MM.1S (cell line): ENCODE data around the gene VSTM2L.
A peak's percentile ranks its signal among the peaks of the same experiment; 100 is the strongest.

ENCODE experiments used
- DNase-seq: peaks from one replicate; pipeline ENCODE4 v3.0.0-alpha.2; 2015
- H2AFZ ChIP-seq: fragments of 300-600 bp; sonication (generic); 2 replicates; pipeline ENCODE4 v1.6.0; 2016; ENCODE audit warnings: antibody characterized with exemption, low read length
- H3F3A ChIP-seq: fragments of 300-600 bp; sonication (generic); 2 replicates; pipeline ENCODE4 v1.6.1; 2016; ENCODE audit warnings: mild to moderate bottlenecking, antibody characterized with exemption, low read length, moderate library complexity, mixed read lengths; ENCODE audit not compliant: insufficient read depth
- H3K27ac ChIP-seq: fragments of 300-600 bp; sonication (generic); 2 replicates; pipeline ENCODE4 v1.5.1; 2016; ENCODE audit warnings: mild to moderate bottlenecking, low read length
- H3K27me3 ChIP-seq: fragments of 300-600 bp; sonication (generic); replicated peaks from 2 replicates; pipeline ENCODE4 v1.6.0; 2016; ENCODE audit warnings: low read length; ENCODE audit not compliant: insufficient read depth
- H3K36me3 ChIP-seq: fragments of 300-600 bp; sonication (generic); replicated peaks from 2 replicates; pipeline ENCODE4 v1.6.1; 2016; ENCODE audit warnings: mild to moderate bottlenecking, low read length, mixed read lengths; ENCODE audit not compliant: insufficient read depth
- H3K4me1 ChIP-seq: fragments of 300-600 bp; sonication (generic); 2 replicates; pipeline ENCODE4 v1.6.1; 2016; ENCODE audit warnings: low read length, mixed read lengths
- H3K4me2 ChIP-seq: fragments of 300-600 bp; sonication (generic); 2 replicates; pipeline ENCODE4 v1.6.0; 2016; ENCODE audit warnings: low read depth, low read length
- H3K4me3 ChIP-seq: fragments of 300-600 bp; sonication (generic); 2 replicates; pipeline ENCODE4 v1.5.1; 2016; ENCODE audit warnings: low read length, mixed read lengths
- H3K79me2 ChIP-seq: fragments of 300-600 bp; sonication (generic); 2 replicates; pipeline ENCODE4 v1.6.1; 2016; ENCODE audit warnings: mixed run types, low read length, mixed read lengths
- H3K9ac ChIP-seq: fragments of 300-600 bp; sonication (generic); 2 replicates; pipeline ENCODE4 v1.6.1; 2016; ENCODE audit warnings: low read length, mixed read lengths
- H3K9me2 ChIP-seq: fragments of 300-600 bp; sonication (generic); replicated peaks from 2 replicates; pipeline ENCODE4 v1.6.1; 2016; ENCODE audit warnings: mild to moderate bottlenecking, low read length, mixed read lengths; ENCODE audit not compliant: insufficient read depth
- H3K9me3 ChIP-seq: fragments of 300-600 bp; sonication (generic); replicated peaks from 2 replicates; pipeline ENCODE4 v1.6.1; 2016; ENCODE audit warnings: mild to moderate bottlenecking, low read length, mixed read lengths; ENCODE audit not compliant: insufficient read depth
- H4K20me1 ChIP-seq: fragments of 300-600 bp; sonication (generic); 2 replicates; pipeline ENCODE4 v1.6.1; 2016; ENCODE audit warnings: mild to moderate bottlenecking, low read length, moderate library complexity, mixed read lengths; ENCODE audit not compliant: insufficient read depth
- EZH2 ChIP-seq: fragments of 300-600 bp; sonication (generic); optimal IDR thresholded peaks from 2 replicates; pipeline ENCODE3; 2017; ENCODE audit warnings: low read depth, mild to moderate bottlenecking, antibody characterized with exemption, low read length, mixed read lengths
- EZH2phosphoT487 ChIP-seq: fragments of 300-600 bp; sonication (generic); IDR thresholded peaks from 2 replicates; pipeline ENCODE4 v1.6.1; 2018; ENCODE audit warnings: antibody characterized with exemption, low read length
- TF ChIP-seq, protein P1 (sequence below): fragments of 300-600 bp; sonication (generic); IDR thresholded peaks from 2 replicates; pipeline ENCODE4 v1.5.1; 2016; ENCODE audit warnings: antibody characterized with exemption, low read length, mixed read lengths

VSTM2L gene

DNA sequence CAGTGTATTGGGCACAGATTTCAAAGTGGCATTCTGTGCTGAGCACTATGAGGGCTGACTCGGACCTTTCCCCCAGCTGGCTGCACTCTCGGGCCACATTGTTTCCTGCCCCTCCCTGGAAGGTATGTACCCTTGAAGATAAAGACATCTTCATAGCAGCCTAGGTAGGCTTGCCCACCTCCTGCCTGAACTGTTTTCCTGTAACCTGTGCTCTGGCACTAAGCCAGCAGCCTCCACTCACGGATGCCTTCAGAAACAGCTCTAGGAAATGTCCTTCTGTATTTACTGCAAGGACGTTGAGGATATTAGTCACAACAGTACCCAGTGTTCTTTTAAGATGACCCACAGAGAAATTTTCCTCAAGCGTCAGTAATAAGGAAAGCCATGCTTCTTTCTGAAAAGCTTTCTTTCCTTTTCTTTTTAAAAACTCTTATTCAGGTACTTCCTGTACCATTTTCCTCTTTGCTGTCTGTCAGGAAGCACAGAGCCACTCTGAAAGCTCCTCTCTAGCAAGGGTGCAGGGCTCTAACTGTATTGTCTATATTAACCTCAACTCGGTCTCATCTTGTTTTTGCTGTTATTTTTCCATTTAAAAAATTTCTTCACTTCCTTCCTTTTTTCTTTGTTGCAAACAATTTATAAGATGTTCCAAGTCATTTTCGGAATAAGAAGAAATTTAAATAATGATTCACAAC is 86.8 kb downstream of the VSTM2L start:
- Histone ChIP-seq H4K20me1 (no peaks in the 10 kb centered on the region), H3K4me2 (peak overlapping the region; percentile 35; the same call in 1 of the 2 replicates), H2AFZ (no peak overlapping the region), H3K79me2 (no peaks in the 10 kb centered on the region), H3K9ac (peak overlapping the region; percentile 51), H3K9me3 (no peaks in the 10 kb centered on the region), H3K27ac (peak overlapping the region; percentile 87), H3K9me2 (no peaks in the 10 kb centered on the region), H3K4me1 (peaks cover 36% of the 10 kb centered on the region), H3F3A (peaks cover 21% of the 10 kb centered on the region), H3K4me3 (no peak overlapping the region), H3K27me3 (no peaks in the 10 kb centered on the region), H3K36me3 (no peaks in the 10 kb centered on the region; the same call in 1 of the 2 replicates)
- no peak for DNase-seq
- TF ChIP-seq EZH2phosphoT487, result no peak
- no peak for TF ChIP-seq EZH2
- TF ChIP-seq, protein P1, sequence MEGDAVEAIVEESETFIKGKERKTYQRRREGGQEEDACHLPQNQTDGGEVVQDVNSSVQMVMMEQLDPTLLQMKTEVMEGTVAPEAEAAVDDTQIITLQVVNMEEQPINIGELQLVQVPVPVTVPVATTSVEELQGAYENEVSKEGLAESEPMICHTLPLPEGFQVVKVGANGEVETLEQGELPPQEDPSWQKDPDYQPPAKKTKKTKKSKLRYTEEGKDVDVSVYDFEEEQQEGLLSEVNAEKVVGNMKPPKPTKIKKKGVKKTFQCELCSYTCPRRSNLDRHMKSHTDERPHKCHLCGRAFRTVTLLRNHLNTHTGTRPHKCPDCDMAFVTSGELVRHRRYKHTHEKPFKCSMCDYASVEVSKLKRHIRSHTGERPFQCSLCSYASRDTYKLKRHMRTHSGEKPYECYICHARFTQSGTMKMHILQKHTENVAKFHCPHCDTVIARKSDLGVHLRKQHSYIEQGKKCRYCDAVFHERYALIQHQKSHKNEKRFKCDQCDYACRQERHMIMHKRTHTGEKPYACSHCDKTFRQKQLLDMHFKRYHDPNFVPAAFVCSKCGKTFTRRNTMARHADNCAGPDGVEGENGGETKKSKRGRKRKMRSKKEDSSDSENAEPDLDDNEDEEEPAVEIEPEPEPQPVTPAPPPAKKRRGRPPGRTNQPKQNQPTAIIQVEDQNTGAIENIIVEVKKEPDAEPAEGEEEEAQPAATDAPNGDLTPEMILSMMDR, result no peak

DNA sequence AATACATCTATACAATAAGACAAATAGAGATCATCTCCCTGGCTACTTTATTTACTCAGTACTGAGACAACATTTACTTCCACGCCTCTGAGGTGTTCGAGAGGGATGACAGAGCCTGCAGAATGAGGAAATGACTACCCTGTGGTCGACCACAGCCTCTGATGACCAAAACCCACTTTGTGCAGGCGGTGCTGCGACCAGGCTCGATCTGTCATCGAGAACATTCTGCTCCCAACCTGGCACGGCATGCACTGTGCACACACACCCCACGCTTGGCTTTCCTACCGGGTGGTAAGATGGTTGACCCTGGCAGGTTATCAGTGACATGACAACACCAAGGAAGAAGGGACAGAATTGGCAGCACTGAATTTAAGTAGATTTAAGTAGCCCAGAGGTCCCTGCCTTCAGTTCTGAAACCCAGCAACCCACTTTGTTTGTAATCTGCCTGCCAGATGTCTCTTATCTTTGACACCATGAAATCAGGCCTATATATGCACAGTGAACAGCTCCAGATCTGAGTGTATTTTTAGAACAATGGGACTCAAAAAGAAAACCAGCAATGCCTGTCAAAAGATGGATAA is 87.7 kb downstream of the VSTM2L start:
- peak overlapping the region; percentile 87 for H3K27ac ChIP-seq
- DNase-seq, result peak; percentile 71
- H3K4me1 ChIP-seq, result peaks cover 36% of the 10 kb centered on the region
- peaks cover 21% of the 10 kb centered on the region for H3F3A ChIP-seq
- no peaks in the 10 kb centered on the region for H3K27me3 ChIP-seq
- no peaks in the 10 kb centered on the region; the same call in 1 of the 2 replicates for H3K36me3 ChIP-seq
- no peak overlapping the region for H2AFZ ChIP-seq
- H3K9me3 ChIP-seq, result no peaks in the 10 kb centered on the region
- TF ChIP-seq, protein P1, result no peak
- TF ChIP-seq EZH2phosphoT487 (no peak), EZH2 (no peak)
- no peaks in the 10 kb centered on the region for H4K20me1 ChIP-seq
- peak overlapping the region; percentile 51 for H3K9ac ChIP-seq
- no peaks in the 10 kb centered on the region for H3K9me2 ChIP-seq
- H3K79me2 ChIP-seq, result no peaks in the 10 kb centered on the region
- no peak overlapping the region for H3K4me3 ChIP-seq
- peak overlapping the region; percentile 35 for H3K4me2 ChIP-seq

DNA sequence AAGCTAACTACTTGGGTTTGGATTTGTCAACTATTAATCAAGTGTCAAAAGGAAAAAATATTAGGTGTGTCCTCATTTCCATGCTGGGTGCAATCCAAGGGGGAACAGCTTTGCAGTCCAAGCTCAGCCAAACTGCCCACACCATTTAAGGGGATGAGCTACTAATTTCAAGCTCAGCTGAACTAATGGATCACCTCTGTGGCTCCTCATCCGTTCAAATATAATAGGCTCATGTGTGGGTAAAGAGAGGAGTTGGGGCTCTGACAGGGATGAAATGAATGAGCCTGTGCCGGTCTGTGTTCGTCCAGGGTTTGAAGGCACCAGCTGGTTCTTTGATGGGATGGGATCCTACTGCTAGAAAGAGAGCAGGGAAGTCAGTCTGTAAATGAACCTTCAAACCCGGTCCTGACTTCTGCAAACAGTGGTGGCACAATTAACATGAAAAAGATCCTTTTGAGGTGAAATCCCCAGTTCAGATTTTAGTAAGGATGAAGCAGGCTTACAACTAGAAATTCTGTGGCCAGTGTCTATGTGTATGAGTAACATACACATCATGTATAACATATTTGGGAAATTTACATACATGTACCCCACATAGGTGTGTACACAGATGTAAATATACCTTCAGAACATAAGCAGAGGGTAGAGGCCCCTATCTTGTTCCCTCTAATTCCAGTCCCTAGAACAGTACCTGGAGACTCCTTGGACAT is 88.4 kb downstream of the VSTM2L start:
- Histone ChIP-seq H3K27ac (peak overlapping the region; percentile 87), H4K20me1 (no peaks in the 10 kb centered on the region), H3K9ac (peak overlapping the region; percentile 51), H3K4me2 (peak overlapping the region; percentile 35; the same call in 1 of the 2 replicates), H3F3A (peaks cover 21% of the 10 kb centered on the region), H3K36me3 (no peaks in the 10 kb centered on the region; the same call in 1 of the 2 replicates), H3K9me2 (no peaks in the 10 kb centered on the region), H3K79me2 (no peaks in the 10 kb centered on the region), H3K27me3 (no peaks in the 10 kb centered on the region), H3K4me1 (peaks cover 36% of the 10 kb centered on the region), H3K9me3 (no peaks in the 10 kb centered on the region), H2AFZ (no peak overlapping the region), H3K4me3 (no peak overlapping the region)
- TF ChIP-seq EZH2phosphoT487 (no peak), EZH2 (no peak)
- TF ChIP-seq, protein P1, result no peak
- DNase-seq, result no peak
